ENCODE results near the gene KCTD2. TPM values are rescaled to one million over a fixed set of nuclear protein-coding genes. Genes with fewer than 3 reads are reported as not detected.

KCTD2 gene
- total RNA-seq, 1 donor from 2014 or later = 17.1 TPM

GRCh38 chr17:75097865-75098264, 50.8 kb downstream of the KCTD2 start:
- H3K4me2 ChIP-seq (ENCODE audit: low read length) = no peak overlapping the region
- Mint-ChIP-seq H3K27me3 (ENCODE audit: low read depth, unreplicated experiment) (no peaks in the 10 kb centered on the region), H3K9me3 (ENCODE audit: unreplicated experiment) (no peaks in the 10 kb centered on the region), H3K36me3 (ENCODE audit: low read depth, unreplicated experiment) (peaks cover 7% of the 10 kb centered on the region), H3K27ac (ENCODE audit: unreplicated experiment) (no peak overlapping the region), H3K4me3 (ENCODE audit: unreplicated experiment) (no peak overlapping the region), H3K4me1 (ENCODE audit: low read depth, unreplicated experiment) (peaks cover 5% of the 10 kb centered on the region)
- H3K4me3 ChIP-seq (ENCODE audit: insufficient read depth, low read depth, low read length) = no peak overlapping the region
- no peak for FAIRE-seq
- no peak for DNase-seq (ENCODE audit: low read depth)
- H3K4me1 ChIP-seq (ENCODE audit: insufficient read depth, low read length) = peaks cover 5% of the 10 kb centered on the region
- no peaks in the 10 kb centered on the region for H3K9me3 ChIP-seq (ENCODE audit: insufficient read depth, low read depth, low read length)
- H4K20me1 ChIP-seq (ENCODE audit: insufficient read depth, low read length) = no peaks in the 10 kb centered on the region
- H2AFZ ChIP-seq (ENCODE audit: low read depth, low read length) = no peak overlapping the region
- TF ChIP-seq CTCF (IDR thresholded peaks at IDR 0.05; ENCODE audit: insufficient read depth, low read depth, low read length) = no peak
- no peak for TF ChIP-seq EZH2 (IDR thresholded peaks at IDR 0.05; ENCODE audit: insufficient read depth, low read length)
- H3K79me2 ChIP-seq (ENCODE audit: insufficient read depth, low read length) = no peaks in the 10 kb centered on the region
- no peaks in the 10 kb centered on the region for H3K36me3 ChIP-seq (ENCODE audit: insufficient read depth, low read length)
- no peaks in the 10 kb centered on the region for H3K27me3 ChIP-seq (ENCODE audit: insufficient read depth, low read length)
- H3K27ac ChIP-seq (ENCODE audit: low read depth, low read length) = no peak overlapping the region
- no peak overlapping the region for H3K9ac ChIP-seq (ENCODE audit: low read length)

GRCh38 chr17:75098861-75099260, 51.8 kb downstream of the KCTD2 start:
- Histone ChIP-seq H4K20me1 (ENCODE audit: insufficient read depth, low read length) (no peaks in the 10 kb centered on the region), H3K4me3 (ENCODE audit: insufficient read depth, low read depth, low read length) (no peak overlapping the region), H3K27ac (ENCODE audit: low read depth, low read length) (no peak overlapping the region), H3K79me2 (ENCODE audit: insufficient read depth, low read length) (no peaks in the 10 kb centered on the region), H3K36me3 (ENCODE audit: insufficient read depth, low read length) (no peaks in the 10 kb centered on the region), H3K27me3 (ENCODE audit: insufficient read depth, low read length) (no peaks in the 10 kb centered on the region), H3K9me3 (ENCODE audit: insufficient read depth, low read depth, low read length) (no peaks in the 10 kb centered on the region), H3K9ac (ENCODE audit: low read length) (no peak overlapping the region), H3K4me1 (ENCODE audit: insufficient read depth, low read length) (peaks cover 5% of the 10 kb centered on the region), H2AFZ (ENCODE audit: low read depth, low read length) (no peak overlapping the region), H3K4me2 (ENCODE audit: low read length) (no peak overlapping the region)
- DNase-seq (ENCODE audit: low read depth) (no peak), FAIRE-seq (no peak)
- peak overlapping the region; percentile 56 for H3K27ac Mint-ChIP-seq (ENCODE audit: unreplicated experiment)
- no peak overlapping the region for H3K4me3 Mint-ChIP-seq (ENCODE audit: unreplicated experiment)
- no peaks in the 10 kb centered on the region for H3K9me3 Mint-ChIP-seq (ENCODE audit: unreplicated experiment)
- peaks cover 7% of the 10 kb centered on the region for H3K36me3 Mint-ChIP-seq (ENCODE audit: low read depth, unreplicated experiment)
- TF ChIP-seq EZH2 (IDR thresholded peaks at IDR 0.05; ENCODE audit: insufficient read depth, low read length) (no peak), CTCF (IDR thresholded peaks at IDR 0.05; ENCODE audit: insufficient read depth, low read depth, low read length) (no peak)
- H3K4me1 Mint-ChIP-seq (ENCODE audit: low read depth, unreplicated experiment) = peaks cover 5% of the 10 kb centered on the region
- H3K27me3 Mint-ChIP-seq (ENCODE audit: low read depth, unreplicated experiment) = no peaks in the 10 kb centered on the region

GRCh38 chr17:75099881-75100595, 53.0 kb downstream of the KCTD2 start:
- H3K27ac ChIP-seq (ENCODE audit: low read depth, low read length) = no peak overlapping the region
- peaks cover 5% of the 10 kb centered on the region for H3K4me1 ChIP-seq (ENCODE audit: insufficient read depth, low read length)
- Mint-ChIP-seq H3K4me1 (ENCODE audit: low read depth, unreplicated experiment) (peaks cover 5% of the 10 kb centered on the region), H3K9me3 (ENCODE audit: unreplicated experiment) (no peaks in the 10 kb centered on the region), H3K4me3 (ENCODE audit: unreplicated experiment) (no peak overlapping the region), H3K36me3 (ENCODE audit: low read depth, unreplicated experiment) (peaks cover 7% of the 10 kb centered on the region), H3K27ac (ENCODE audit: unreplicated experiment) (no peak overlapping the region), H3K27me3 (ENCODE audit: low read depth, unreplicated experiment) (no peaks in the 10 kb centered on the region)
- H3K9ac ChIP-seq (ENCODE audit: low read length) = no peak overlapping the region
- no peak for TF ChIP-seq EZH2 (IDR thresholded peaks at IDR 0.05; ENCODE audit: insufficient read depth, low read length)
- no peak for TF ChIP-seq CTCF (IDR thresholded peaks at IDR 0.05; ENCODE audit: insufficient read depth, low read depth, low read length)
- no peaks in the 10 kb centered on the region for H4K20me1 ChIP-seq (ENCODE audit: insufficient read depth, low read length)
- no peak overlapping the region for H3K4me2 ChIP-seq (ENCODE audit: low read length)
- H3K4me3 ChIP-seq (ENCODE audit: insufficient read depth, low read depth, low read length) = no peak overlapping the region
- H3K36me3 ChIP-seq (ENCODE audit: insufficient read depth, low read length) = no peaks in the 10 kb centered on the region
- no peak for DNase-seq (ENCODE audit: low read depth)
- H2AFZ ChIP-seq (ENCODE audit: low read depth, low read length) = no peak overlapping the region
- no peaks in the 10 kb centered on the region for H3K79me2 ChIP-seq (ENCODE audit: insufficient read depth, low read length)
- H3K9me3 ChIP-seq (ENCODE audit: insufficient read depth, low read depth, low read length) = no peaks in the 10 kb centered on the region
- no peaks in the 10 kb centered on the region for H3K27me3 ChIP-seq (ENCODE audit: insufficient read depth, low read length)
- no peak for FAIRE-seq
